HG03378 (cell line): ENCODE data around the gene LAPTM5.
"Not testable (repeated sequence)": the region's sequence is repeated elsewhere in the genome, so short reads cannot be mapped to it uniquely, and the experiment has no call there.

Experiments used
- ATAC-seq: cut with Tn5 transposase; IDR thresholded peaks from one replicate; pipeline ENCODE4 v1.9.1; 2021; ENCODE audit warnings: mild to moderate bottlenecking, moderate library complexity; ENCODE audit not compliant: unreplicated experiment

The LAPTM5 gene, protein sequence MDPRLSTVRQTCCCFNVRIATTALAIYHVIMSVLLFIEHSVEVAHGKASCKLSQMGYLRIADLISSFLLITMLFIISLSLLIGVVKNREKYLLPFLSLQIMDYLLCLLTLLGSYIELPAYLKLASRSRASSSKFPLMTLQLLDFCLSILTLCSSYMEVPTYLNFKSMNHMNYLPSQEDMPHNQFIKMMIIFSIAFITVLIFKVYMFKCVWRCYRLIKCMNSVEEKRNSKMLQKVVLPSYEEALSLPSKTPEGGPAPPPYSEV

DNA sequence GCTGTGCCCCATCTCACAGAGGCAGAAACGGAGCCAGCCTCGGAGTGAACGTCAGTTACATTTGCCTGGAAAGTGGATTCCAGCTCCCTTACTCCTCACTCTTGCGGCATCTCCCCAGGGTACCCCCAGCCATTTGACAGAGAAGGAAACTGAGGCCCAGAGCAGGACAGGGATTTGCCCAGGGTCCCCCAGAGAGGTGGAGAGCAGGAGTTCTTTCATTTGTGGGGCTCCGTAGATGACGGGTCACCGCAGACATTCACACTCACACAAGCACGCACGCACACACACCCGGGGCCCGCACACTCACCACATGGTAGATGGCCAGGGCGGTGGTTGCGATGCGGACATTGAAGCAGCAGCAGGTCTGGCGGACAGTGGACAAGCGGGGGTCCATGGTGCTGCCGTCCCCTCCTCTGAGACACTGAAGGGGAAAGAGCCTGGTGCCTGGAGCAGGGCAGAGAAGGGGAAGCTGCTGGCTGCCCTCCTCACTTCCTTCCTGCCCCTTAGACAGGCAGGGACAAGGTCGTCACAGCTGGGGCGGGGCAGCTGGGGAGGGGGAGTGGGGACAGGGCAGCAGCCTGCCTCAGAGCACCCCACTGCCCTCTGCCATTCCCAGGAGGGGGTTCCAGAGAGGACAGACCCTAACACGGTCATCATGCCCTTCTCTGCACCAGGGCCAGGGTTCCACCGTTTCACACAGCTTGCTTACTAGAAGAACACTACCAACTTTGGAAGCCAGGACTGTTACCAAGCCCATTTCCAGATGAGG, at the start of gene LAPTM5:
Gene LAPTM5, minus strand, starts transcription at position 423 of the 769 bp plus-strand sequence. Its CDS starts 29 bp downstream, at position 394.
- ATAC-seq = no peak

DNA sequence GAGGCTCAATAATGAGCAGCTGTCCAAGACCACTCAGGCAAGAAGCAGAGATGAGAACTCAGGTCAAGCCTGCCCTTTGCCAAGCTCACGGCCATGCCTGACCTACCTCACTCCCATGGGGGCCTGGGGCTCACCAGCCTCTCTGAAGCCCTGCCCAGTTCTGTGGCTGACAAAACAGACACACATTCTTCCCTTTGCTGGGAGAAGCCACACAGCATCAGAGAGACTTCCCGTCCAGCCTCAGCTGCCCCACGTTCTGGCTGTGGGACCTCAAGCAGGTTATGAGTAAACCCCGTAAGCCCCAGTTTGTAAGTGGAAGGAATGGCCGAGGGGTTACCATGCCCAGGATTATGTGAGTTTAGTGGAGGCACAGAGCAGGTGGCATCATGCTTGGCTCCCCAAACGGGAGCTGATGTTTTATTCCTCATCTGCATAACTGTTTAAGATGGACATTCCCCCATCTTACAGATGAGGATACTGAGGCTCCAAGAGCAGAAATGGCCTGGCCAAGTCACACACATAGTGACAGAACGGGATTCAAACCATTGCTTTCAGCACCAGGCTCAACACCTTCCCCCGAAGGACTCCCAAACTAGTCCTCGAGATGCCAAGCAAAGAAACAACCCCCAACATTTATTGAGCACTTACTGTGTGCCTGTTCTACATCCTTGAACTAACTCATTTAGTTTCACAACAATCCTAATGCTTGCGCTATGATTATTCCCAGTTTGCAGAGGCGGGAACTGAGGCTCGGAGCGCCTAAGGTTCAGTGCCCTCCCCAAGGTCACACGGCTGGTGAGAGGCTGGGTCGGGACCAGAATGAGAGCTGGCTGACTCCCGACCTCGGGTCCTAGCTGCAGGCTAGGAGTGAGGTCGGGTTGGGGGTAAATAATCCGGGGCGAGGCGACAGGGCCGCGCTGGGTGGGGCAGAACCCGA, 49.1 kb upstream of the LAPTM5 start:
- ATAC-seq = no peak

DNA sequence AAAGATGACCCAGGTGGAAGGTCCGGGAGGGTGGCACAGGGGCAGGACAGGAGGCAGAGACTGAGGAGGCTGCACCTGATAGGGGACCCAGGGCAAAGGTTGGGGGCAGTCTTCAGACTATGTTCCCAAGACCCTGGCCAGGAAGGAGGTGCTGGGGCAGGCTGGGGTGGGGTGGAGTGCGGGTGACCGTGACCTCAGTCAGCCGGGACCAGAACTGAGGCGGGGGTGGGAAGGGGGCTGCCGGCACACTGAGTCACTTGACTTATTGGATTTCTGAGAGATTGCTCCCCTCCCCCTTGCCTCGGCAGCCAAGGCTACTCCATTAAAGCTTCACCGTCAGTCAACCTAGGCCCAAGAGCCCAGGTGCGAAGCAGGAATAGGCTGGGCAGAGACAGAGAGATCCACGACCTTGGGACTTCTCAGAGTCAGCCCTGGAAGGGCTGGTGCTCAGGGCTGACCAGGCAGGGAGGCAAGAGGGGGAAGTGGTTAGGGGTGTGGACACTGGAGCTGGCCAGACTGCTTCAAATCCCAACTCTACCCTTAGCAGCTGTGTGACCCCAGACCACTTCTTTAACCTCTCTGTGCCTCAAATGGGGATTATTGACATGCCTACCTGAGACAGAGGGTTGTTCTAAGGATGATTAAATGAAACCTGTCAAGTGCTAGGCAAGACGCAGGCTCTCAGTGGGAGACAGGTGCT, 47.9 kb upstream of the LAPTM5 start:
- ATAC-seq = no peak

DNA sequence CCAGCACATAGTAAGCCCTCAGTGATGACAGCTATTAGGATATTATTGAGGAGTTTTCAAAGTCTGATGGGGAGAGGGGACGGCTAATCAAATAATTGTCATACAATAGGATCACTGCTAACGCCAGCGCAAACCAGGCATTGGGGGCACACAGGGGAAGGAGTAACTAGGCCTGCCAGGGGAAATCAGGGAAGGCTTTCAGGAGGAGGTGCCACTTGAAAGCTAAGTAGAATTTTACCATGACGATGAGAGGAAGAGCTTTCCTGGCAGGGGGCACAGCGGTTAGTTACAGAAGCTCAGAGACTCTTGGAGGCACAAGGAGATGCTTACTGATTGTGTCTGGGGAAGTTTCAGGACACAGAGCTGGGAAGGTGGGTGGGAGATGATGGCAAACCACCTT, 47.2 kb upstream of the LAPTM5 start:
- ATAC-seq = no peak

DNA sequence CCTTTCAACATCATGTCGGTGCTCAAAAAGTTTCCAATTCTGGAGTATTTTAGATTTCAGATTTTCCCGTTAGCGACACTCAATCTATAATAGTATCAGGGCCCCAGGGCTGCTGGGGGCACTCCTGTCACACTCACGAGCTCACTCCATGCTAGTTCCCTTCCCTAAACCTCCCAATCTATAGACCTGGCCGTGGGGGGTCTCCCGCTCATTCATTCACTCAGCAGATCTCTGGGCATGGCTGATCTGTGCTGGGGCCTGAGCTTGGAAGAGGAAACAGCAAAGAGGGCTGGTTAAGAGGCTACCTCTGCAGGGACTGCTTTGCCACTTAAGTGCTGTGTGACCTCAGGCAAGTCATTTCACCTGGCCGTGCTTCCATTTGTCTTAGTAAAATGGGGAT, 46.8 kb upstream of the LAPTM5 start:
- ATAC-seq = no peak

DNA sequence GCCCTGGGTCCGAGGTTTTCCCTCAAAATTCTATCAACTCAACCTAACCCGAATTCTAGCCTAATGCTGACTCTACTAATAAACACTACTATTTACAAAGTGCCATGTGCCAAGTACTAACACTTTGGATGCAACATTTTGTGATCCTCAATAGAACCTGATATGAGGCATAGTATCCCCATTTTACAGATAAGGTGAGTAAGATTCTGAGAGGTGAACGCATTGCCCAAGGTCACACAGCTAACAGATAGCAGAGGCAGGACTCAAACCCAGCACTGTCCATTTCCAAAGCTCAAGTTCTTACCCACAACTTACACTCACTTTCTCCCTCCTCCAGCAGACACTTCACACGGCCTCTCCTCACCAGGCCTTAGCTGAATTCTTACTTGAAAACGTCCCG, 46.0 kb upstream of the LAPTM5 start:
- ATAC-seq = no peak

DNA sequence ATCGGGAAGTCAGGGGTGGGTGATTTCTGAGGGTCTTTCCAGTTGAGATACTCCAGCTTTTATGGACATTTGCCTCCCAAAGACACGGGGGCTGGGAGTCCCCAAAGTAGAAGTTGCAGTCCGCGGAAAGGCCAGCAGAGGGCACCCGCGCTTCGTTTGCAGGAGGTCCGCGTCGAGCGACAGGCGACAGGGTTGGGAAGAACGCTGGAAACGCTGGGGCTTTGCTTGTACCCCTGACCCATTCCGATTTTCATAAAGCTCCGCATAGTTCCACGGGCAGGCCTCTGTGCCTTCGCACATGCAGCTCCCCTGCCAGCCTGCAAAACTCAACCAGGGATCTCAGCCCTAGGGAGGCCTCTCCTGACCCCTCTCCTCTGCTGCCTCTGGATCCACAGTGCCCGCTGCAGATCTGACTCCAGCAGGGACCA, 44.2 kb upstream of the LAPTM5 start:
- ATAC-seq = no peak

DNA sequence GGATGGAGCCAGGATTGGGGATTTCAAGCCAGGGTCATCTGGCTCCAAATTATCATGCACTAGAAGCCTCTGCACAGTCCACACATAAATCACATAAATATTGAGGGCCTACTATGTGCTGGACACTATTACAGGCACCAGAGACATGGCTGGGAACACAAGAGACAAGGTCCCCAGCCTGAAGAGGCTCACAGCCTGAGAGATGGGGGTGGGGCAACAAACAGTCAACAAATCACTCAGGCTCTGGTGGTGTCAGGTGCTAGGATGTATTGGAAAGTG, 41.6 kb upstream of the LAPTM5 start:
- no peak for ATAC-seq

DNA sequence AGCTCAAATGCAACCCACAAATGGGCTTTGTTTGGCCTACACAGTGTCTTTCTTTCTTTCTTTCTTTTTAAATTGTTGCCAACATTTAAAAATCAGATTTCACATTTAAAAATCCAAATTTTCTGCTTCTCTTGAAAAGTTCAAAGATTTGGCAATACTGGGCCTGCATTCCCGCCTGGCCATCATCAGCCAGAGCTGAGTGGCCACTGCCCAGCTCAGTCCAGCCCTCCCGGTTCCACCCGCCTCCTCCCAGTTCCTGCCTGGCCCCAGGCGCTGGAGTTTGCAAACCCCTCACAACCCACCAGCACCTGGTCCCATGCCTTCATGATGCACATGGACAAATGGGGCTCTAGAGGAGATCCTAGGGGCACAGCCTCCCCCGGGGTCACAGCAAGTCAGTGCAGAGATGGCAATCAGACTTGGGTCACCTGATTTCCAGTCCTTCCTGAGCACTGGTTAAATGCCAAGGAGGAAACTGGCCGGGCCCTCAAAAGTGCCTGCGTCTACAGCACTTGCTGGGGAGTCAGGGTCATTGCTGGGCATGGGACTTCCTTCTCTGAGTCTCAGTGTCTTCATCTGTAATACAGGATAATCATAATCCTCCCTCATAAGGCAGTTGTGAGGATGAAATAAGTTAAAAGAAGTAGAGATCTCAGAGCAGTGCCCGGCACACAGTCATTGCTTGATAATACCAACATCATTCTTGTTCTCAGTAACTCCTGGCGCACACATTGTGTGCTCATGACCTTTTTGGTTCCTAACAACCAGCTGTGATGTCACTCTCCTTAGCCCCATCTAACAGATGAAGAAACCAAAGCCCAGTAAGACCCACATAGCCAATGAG, 41.0 kb upstream of the LAPTM5 start:
- ATAC-seq = no peak

DNA sequence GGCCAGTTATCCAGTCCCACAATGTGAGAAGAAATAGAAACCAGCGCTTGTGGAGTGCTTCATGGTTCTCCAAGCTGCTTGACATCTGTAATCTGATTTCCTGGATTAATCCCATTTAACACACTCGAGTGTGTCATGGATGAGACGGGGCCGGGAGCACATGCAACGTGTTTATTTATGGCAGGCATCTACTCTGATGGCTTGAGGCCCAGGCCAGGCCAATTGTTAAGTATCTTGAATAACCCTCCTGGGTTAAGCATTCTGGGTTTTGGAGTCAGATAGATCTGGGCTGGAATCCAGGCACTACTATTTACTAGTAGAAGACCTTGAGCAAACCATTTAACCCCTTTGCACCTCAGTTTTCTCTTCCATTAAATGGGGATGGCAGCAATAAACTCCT, 37.5 kb upstream of the LAPTM5 start:
- no peak for ATAC-seq

DNA sequence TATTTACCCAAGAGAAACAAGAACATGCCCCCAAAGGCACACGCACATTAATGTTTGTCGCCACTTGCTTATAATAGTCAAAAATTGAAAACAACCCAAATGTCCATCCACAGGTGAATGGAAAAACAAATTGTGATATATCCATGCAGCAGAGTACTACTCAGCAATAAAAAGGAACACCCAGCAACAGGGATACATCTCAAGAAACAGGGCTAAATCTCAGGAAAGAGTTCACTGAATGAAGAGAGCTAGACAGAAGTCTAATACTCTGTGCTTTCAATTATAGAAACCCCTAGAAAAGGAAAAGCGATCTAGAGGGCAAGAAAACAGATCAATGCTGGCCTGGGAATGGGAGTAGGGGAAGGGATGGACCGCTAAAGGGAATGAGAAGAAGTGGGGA, 36.7 kb upstream of the LAPTM5 start:
- no peak for ATAC-seq

DNA sequence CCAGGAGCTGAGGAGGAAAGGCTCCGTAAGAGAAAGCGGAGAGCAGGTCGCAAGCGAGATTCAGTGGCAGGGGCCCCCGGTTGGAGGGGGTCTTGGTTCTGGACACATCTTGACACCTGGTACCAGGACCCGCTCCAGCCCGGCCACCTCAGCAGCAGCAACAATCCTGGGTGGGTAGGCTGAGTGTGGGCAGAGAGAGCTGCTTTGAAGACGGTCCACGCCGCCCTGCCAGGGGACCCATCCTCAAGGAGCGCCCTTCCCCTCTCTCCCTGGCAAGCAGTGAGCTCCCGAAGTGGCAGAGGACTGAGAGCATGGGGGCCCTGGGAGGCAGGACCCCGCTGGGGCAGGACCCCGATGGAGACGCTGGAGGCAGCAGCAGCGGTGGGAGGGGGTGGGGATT, 35.6 kb upstream of the LAPTM5 start:
- no peak for ATAC-seq

DNA sequence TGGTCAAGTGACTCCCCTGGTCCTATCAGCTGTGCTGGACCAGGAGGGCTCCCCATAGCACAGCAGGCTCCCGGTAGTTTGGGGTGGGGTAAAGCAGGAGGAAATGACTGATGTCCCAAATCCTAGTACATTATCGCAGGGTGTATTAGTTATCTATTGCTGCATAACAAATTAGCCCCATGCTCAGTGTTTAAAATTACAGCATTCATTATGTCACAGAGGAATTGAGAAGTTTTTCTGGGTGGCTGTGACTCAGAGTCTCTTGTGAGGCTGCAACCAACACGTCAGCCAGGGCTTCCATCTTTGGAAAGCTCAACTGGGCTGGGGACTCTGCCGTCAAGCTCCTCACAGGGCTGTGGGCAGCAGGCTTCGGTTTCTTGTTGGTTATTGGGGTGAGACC, 34.3 kb upstream of the LAPTM5 start:
- ATAC-seq = no peak

DNA sequence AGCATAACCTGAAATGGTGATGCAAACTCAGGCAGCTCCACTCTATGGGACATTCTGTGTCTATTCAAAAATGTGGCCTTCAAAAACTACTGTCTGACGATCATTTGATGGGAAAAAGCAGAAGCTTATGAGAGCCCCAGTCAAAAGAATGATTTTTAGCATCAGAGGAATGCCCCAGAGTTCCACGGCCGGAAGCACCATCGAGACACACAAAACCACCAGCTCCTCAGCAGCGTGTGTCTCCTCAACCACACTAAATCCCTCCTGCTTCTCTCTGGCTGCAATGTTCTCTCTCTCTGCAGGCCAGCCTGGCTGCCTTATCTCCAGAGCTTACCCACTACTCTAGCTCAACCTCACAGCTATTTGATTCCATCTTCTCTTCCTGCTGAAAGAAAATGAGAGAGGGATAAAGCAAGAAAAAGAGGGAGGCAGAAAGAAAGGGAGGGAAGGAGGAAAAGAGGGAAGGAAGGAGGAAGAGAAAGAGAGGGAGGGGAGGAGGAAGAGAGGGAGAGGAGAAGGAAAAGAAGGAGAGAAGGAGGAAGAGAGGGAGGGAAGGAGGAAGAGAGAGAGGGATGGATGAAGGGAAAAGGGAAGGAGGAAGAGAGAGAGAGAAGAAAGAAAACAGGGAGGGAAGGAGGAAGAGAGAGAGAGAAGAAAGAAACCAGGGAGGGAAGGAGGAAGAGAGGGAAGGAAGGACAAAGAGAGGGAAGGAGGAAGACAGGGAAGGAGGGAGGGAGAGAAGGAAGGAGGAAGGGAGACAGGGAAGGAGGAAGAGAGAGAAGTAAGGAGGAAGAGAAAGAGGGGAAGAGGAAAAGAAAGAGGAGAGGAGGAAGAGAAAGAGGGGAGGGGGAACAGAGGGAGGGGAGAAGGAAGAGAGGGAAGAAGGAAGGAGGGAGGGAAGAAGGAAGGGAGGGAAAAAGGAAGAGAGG, 33.5 kb upstream of the LAPTM5 start:
- no peak for ATAC-seq

DNA sequence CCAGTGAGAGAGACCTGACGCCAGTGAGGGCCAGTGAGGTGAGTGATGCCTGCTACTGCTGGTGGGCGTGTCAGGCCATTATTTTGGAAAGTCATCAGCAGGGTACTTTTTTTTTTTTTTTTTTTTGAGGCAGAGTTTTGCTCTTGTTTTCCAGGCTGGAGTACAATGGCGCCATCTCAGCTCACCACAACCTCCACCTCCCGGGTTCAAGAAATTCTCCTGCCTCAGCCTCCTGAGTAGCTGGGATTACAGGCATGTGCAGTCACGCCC, 32.6 kb upstream of the LAPTM5 start:
- ATAC-seq = not testable (repeated sequence)

DNA sequence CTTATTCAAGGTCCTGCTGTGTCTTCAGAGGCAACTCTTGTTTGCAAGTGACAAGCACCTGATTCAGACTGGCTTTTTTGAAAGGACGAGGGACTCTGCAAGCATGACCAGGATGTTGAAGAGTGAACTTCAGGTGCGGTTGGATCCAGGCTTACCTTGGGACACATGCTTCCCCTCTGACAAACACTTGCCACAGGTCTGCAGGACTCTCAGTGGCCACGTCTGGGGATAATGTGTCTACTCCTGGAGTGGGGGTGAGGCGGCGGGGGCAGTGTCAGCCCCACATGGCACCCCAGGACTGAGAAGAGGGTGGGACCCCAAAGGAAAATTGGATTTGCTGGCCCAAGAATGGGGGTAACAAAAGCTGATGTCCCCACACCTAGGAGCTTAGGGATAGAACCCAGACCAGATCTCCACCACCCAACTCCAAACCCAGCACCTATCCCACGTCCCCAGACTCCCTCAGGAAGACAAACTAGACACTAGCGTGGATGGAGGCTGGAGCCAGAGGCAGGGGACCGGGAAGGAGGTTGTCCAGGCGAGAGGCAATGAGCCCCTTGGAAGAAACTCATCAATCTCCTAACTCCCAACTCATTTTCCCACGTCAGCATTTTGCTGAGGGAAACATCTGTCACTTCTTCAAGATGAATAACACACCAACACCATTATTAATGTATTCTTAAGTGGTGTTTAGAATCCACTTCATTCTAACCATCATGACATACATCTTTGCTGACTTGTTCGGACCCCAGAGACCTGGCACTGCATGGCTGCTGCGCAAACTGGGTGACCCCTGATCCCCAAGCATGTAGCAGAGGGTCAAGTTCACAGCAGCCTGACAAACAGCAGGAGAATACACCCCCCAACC, 32.0 kb upstream of the LAPTM5 start:
- ATAC-seq = no peak

DNA sequence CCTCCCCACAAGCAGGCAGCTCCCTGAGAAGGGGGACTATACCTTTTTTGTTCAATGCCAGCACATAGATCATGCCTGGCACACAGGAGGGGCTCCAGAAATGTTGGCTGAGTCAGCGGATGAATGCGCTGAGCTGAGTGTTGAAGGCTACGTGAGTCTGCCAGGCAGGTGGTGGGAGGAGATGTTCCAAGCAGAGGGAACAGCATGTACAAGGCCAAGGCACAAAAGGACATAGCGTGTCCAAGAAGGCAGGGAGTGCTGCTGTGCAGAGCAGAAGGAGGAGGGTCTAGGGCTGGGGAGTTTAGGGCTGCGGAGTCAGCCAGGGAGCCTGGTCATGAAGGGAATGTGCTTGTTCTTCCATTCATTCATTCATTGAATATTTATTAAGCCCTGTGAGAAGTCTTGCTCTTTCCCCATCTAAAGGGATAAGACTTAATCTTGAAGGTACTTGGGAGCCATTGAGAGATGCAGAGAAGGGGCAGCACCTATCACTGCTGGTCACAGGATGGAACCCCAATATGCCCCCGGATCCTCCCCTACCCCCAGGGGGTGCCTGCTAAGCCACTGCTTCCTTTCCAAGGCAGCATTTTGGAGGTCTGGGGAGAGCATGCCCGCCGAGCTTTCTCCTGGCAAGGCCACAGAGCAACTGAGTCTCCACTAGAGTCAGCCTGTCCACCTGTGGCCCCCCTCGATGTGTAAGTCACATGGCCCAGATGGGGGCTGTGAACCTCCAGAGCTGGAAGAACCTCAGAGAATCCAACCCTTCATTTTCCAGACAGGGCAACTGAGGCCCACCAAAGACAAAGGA, 31.2 kb upstream of the LAPTM5 start:
- ATAC-seq = no peak
